Gastrocnemius medialis (tissue), 4 donors: ENCODE results near the gene ITGA3.

Source experiments
- CTCF ChIP-seq, 5 experiments: fragments of 450-650 bp in 3 of 5; fragments of 200-600 bp in 2 of 5; sonication (generic) in 2 of 5; IDR thresholded peaks in 4 of 5; conservative IDR thresholded peaks in 1 of 5; 1 replicate in 4 of 5; 2 replicates in 1 of 5; pipeline ENCODE4 v1.5.1; 2016 to 2019; ENCODE audit warnings: antibody characterized with exemption in 5 of 5, mild to moderate bottlenecking in 3 of 5, moderate library complexity in 3 of 5
- POLR2A ChIP-seq, 2 donors: fragments of 450-650 bp; IDR thresholded peaks; one replicate each; pipeline ENCODE4 v1.6.1; 2017; ENCODE audit warnings: antibody characterized with exemption in 2 of 2, mild to moderate bottlenecking in 2 of 2, moderate library complexity in 2 of 2

DNA sequence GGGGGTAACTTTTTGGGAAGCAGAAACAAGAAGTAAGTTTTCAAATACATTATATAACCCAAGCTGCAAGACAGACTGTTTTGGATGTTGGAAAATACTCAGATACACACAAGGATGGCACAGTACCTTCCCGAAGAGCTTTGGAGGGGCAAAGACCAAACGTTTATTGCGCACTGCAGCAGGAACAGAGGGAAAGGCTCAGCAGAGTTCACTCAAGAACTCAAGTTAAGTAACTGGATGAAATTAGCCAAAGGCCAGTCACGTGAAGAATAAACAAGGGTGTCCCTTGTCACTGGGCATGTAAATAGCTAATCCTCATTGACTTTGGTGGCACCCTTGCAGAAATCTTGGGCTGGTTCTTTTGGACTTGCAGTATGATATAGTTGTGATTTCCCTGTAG lies 42.0 kb downstream of the ITGA3 start:
- TF ChIP-seq CTCF (IDR thresholded peaks at IDR 0.05 in 4 of 5, conservative IDR thresholded peaks at IDR 0.05 in 1 of 5): no peak
- peak; percentile 32 to 41 for TF ChIP-seq POLR2A (IDR thresholded peaks at IDR 0.05)
